GM12878 (cell line): ENCODE measurements around the gene HCK. TPM values are rescaled to one million over a fixed set of nuclear protein-coding genes. Genes with fewer than 3 reads are reported as not detected.

Source experiments
- ATAC-seq: fragments of 200-7000 bp; cut with Tn5 transposase; 3 replicates; pipeline ENCODE4 v1.9.1; 2020; ENCODE audit warnings: mild to moderate bottlenecking, moderate library complexity
- BruUV-seq: library from RNA; stranded (reverse); fragments of 400-500 nt; replicated peaks from 2 replicates; lab custom pipeline; 2021; lab: Mats Ljungman, UMichigan
- CTCF ChIA-PET: fragments of 300-600 bp; sonication (Branson Sonifier 250); formaldehyde crosslinking; extraction: SDS; loops from one replicate; lab custom pipeline; 2021; ENCODE audit warnings: inconsistent platforms; lab: Yijun Ruan, JAX
- POLR2A ChIA-PET: fragments of 350-600 bp; formaldehyde crosslinking; extraction: SDS; loops from one replicate; lab custom pipeline; 2021; ENCODE audit warnings: inconsistent platforms; lab: Charles Lee
- RAD21 ChIA-PET: fragments of 300-600 bp; sonication (Branson Sonifier 250); formaldehyde crosslinking; loops from one replicate; lab custom pipeline; 2023; ENCODE audit warnings: antibody characterized with exemption; ENCODE audit not compliant: unreplicated experiment; lab: Charles Lee
- SMC1A ChIA-PET: fragments of 300-600 bp; sonication (Branson Sonifier 250); formaldehyde crosslinking; loops from one replicate; lab custom pipeline; 2023; ENCODE audit not compliant: unreplicated experiment, uncharacterized antibody; lab: Charles Lee
- DNase-seq: peaks from one replicate; pipeline ENCODE4 v3.0.0-alpha.2; 2011; ENCODE audit warnings: low read depth, low spot score
- FAIRE-seq: peaks from 3 replicates; lab custom pipeline; 2011; peaks lifted over from hg19 to GRCh38; lab: Jason Lieb, UNC
- H2AFZ ChIP-seq: 2 replicates; pipeline ENCODE4 v1.6.0; 2011; ENCODE audit warnings: low read depth, low read length, control low read depth; ENCODE audit not compliant: control insufficient read depth
- H3K27ac ChIP-seq: 2 replicates; pipeline ENCODE4 v1.5.1; 2011; ENCODE audit warnings: control low read depth; ENCODE audit not compliant: control insufficient read depth, insufficient read depth
- H3K27me3 ChIP-seq, 2 experiments: replicated peaks in 1 of 2; 2 replicates each; pipeline versions ENCODE4 v1.6.0 to v1.6.1; 2011; ENCODE audit warnings: low read length in 1 of 2; ENCODE audit not compliant: control insufficient read depth in 2 of 2, insufficient read depth in 2 of 2
- H3K36me3 ChIP-seq, 2 experiments: 2 replicates each; pipeline ENCODE4 v1.5.1; 2011; ENCODE audit warnings: low read length in 1 of 2; ENCODE audit not compliant: control insufficient read depth in 2 of 2, insufficient read depth in 2 of 2
- H3K4me1 ChIP-seq: 2 replicates; pipeline ENCODE4 v1.6.1; 2011; ENCODE audit warnings: mild to moderate bottlenecking, low read length, moderate library complexity, mixed read lengths; ENCODE audit not compliant: control insufficient read depth, insufficient read depth
- H3K4me2 ChIP-seq: 2 replicates; pipeline ENCODE4 v1.6.0; 2011; ENCODE audit warnings: control low read depth; ENCODE audit not compliant: control insufficient read depth, insufficient read depth
- H3K4me3 ChIP-seq: fragments of 200-600 bp; sonication (generic); 2 replicates; pipeline ENCODE4 v1.5.1; 2016
- H3K79me2 ChIP-seq: 2 replicates; pipeline ENCODE4 v1.6.0; 2011; ENCODE audit warnings: low read length; ENCODE audit not compliant: control insufficient read depth, insufficient read depth
- H3K9ac ChIP-seq: 2 replicates; pipeline ENCODE4 v1.8.0; 2011; ENCODE audit warnings: low read length, control low read depth, mixed read lengths; ENCODE audit not compliant: control insufficient read depth, insufficient read depth
- H3K9me3 ChIP-seq: replicated peaks from 3 replicates; pipeline ENCODE4 v1.5.1; 2011; ENCODE audit warnings: mild to moderate bottlenecking, low read length; ENCODE audit not compliant: control insufficient read depth, insufficient read depth
- H4K20me1 ChIP-seq: 2 replicates; pipeline ENCODE4 v1.6.0; 2011; ENCODE audit not compliant: control insufficient read depth, insufficient read depth
- WGBS: methylation state at CpG from one replicate; pipeline ENCODE4 v1.1.6; 2016; ENCODE audit warnings: low lambda C conversion rate; ENCODE audit not compliant: insufficient replicate concordance, insufficient coverage; ENCODE audit errors: missing lambda C conversion rate; 5-methylcytosine and 5-hydroxymethylcytosine counted together
- in situ Hi-C: fragments of 300-500 bp; cut with MboI; formaldehyde crosslinking; loops from 9 replicates; pipeline ENCODE4 v1.14.3; 2018; ENCODE audit warnings: mixed read lengths
- intact Hi-C: fragments of 100-400 bp; cut with micrococcal nuclease; formaldehyde crosslinking; loops from one replicate; pipeline ENCODE4 v1.14.2; 2022; ENCODE audit not compliant: unreplicated experiment
- polyA plus RNA-seq, 11 experiments: library from polyadenylated mRNA; depleted of rRNA in 4 of 11; unstranded in 6 of 11; stranded (reverse) in 5 of 11; fragments of >200 nt; fragmentation: Nextera tagmentation in 4 of 11; fragmentation: Illumina TruSeq in 1 of 11; extraction: Ambion mirVana in 4 of 11; extraction: Trizol in 1 of 11; gene quantifications; 1 replicate in 1 of 11; 2 replicates in 10 of 11; pipeline versions ENCODE4 v1.2.1 to v1.2.3, GENCODE V29; 2011 to 2016; ENCODE audit warnings: inconsistent platforms in 2 of 11, missing spikeins in 2 of 11, low read depth in 1 of 11
- total RNA-seq, 4 experiments: library from RNA; depleted of rRNA in 3 of 4; stranded (reverse); fragments of >200 nt in 3 of 4; fragmentation: Illumina TruSeq in 1 of 4; extraction: Trizol in 1 of 4; gene quantifications; 2 replicates each; pipeline versions ENCODE4 v1.2.1 to v1.2.3, GENCODE V29; 2013 to 2021
- TF ChIP-seq, protein P1 (sequence below): IDR thresholded peaks from 2 replicates; pipeline ENCODE4 v1.6.1; 2012; ENCODE audit warnings: low read depth, low read length, improper control_type of control experiment
- TF ChIP-seq, protein P2 (sequence below), 3 experiments: IDR thresholded peaks in 2 of 3; conservative IDR thresholded peaks in 1 of 3; 2 replicates each; pipeline ENCODE4 v1.5.1; 2011; ENCODE audit warnings: low read depth in 3 of 3, low read length in 3 of 3, mild to moderate bottlenecking in 3 of 3, control low read depth in 2 of 3, moderate library complexity in 2 of 3, inconsistent platforms in 1 of 3, mixed read lengths in 1 of 3; ENCODE audit not compliant: control insufficient read depth in 2 of 3, insufficient read depth in 1 of 3; ENCODE audit errors: extremely low read depth in 1 of 3

Gene HCK
- total and polyA plus RNA-seq, 10 of the 15 experiments (the other 5 are each of a cell fraction or from before 2014, with no cell fraction given) = 1.3 to 30.3 (median 18.5) TPM

- ChIA-PET POLR2A (no interaction called here), RAD21 (no interaction called here), SMC1A (interaction anchor here (0.6 to 1.3 kb wide), 6 partner anchors 8 to 165 kb away, joined by 3 to 4 read pairs (median 3); no protein-coding TSS in a partner anchor), CTCF (interaction anchor here (0.7 to 1.9 kb wide), 6 partner anchors 10 to 165 kb away, joined by 3 to 9 read pairs (median 4); no protein-coding TSS in a partner anchor)
- Histone ChIP-seq H3K27ac (no peak overlapping the region), H3K36me3 (no peaks in the 10 kb centered on the region), H3K79me2 (no peaks in the 10 kb centered on the region), H4K20me1 (no peaks in the 10 kb centered on the region), H3K4me1 (no peaks in the 10 kb centered on the region), H3K9ac (no peak overlapping the region), H3K9me3 (no peaks in the 10 kb centered on the region), H3K27me3 (peaks cover 8 to 12% of the 10 kb centered on the region in 2 experiments), H3K4me3 (no peak overlapping the region)
- BruUV-seq = no TSS peak
- FAIRE-seq (no peak), DNase-seq (no peak), ATAC-seq (peak; percentile 62)
- TF ChIP-seq, protein P1, sequence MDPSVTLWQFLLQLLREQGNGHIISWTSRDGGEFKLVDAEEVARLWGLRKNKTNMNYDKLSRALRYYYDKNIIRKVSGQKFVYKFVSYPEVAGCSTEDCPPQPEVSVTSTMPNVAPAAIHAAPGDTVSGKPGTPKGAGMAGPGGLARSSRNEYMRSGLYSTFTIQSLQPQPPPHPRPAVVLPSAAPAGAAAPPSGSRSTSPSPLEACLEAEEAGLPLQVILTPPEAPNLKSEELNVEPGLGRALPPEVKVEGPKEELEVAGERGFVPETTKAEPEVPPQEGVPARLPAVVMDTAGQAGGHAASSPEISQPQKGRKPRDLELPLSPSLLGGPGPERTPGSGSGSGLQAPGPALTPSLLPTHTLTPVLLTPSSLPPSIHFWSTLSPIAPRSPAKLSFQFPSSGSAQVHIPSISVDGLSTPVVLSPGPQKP = no peak
- TF ChIP-seq, protein P2, sequence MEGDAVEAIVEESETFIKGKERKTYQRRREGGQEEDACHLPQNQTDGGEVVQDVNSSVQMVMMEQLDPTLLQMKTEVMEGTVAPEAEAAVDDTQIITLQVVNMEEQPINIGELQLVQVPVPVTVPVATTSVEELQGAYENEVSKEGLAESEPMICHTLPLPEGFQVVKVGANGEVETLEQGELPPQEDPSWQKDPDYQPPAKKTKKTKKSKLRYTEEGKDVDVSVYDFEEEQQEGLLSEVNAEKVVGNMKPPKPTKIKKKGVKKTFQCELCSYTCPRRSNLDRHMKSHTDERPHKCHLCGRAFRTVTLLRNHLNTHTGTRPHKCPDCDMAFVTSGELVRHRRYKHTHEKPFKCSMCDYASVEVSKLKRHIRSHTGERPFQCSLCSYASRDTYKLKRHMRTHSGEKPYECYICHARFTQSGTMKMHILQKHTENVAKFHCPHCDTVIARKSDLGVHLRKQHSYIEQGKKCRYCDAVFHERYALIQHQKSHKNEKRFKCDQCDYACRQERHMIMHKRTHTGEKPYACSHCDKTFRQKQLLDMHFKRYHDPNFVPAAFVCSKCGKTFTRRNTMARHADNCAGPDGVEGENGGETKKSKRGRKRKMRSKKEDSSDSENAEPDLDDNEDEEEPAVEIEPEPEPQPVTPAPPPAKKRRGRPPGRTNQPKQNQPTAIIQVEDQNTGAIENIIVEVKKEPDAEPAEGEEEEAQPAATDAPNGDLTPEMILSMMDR (IDR thresholded peaks at IDR 0.05 in 2 of 3, conservative IDR thresholded peaks at IDR 0.05 in 1 of 3; ENCODE audit: control insufficient read depth in 2 of 3, extremely low read depth in 1 of 3, insufficient read depth in 1 of 3, low read depth in 3 of 3, low read length in 3 of 3) = peak in 2 of 3 experiments; percentile 14 to 18; a peak in 1 of 6 replicates
- TF ChIP-seq, all 136 proteins: peak for 1
- Histone ChIP-seq H2AFZ (no peak overlapping the region), H3K4me2 (no peak overlapping the region)
- intact Hi-C loops (loop anchor here (5.0 kb wide), 1 partner anchor 170 kb away; the partner anchor contains the start of gene FOXS1), in situ Hi-C loops (no loop called here)
- 21% methylated on average over 24 of the region's 35 CpGs for WGBS
Observed at GRCh38 chr20:32017711-32018251, 34.3 kb upstream of the HCK start.
